Stimulated activated naive B cell treated with anti-CD40 and anti-IgM and Interleukin-4, amounts not matched to agents 10 μg/mL and 1 μg/mL and 100 μg/mL, for 72 hours (primary cell): ENCODE data around the gene SYP.

Experiments used
- ATAC-seq, 2 donors: fragments of 150-1000 bp; cut with Tn5 transposase; replicated peaks; 2 replicates each; pipeline ENCODE4 v1.10.0; 2021; ENCODE audit warnings: moderate library complexity in 1 of 2
- DNase-seq: peaks from one replicate; pipeline ENCODE4 v3.0.0; 2021
- H3K27ac Mint-ChIP-seq: one replicate; pipeline ENCODE4 v1.8.0; 2022; ENCODE audit warnings: mild to moderate bottlenecking, mixed read lengths
- H3K27me3 Mint-ChIP-seq, 2 donors: one replicate each; pipeline ENCODE4 v1.8.0; 2022; ENCODE audit warnings: mixed read lengths in 2 of 2
- H3K36me3 Mint-ChIP-seq, 2 donors: one replicate each; pipeline ENCODE4 v1.8.0; 2022; ENCODE audit warnings: mixed read lengths in 2 of 2, mild to moderate bottlenecking in 1 of 2
- H3K4me1 Mint-ChIP-seq, 2 donors: one replicate each; pipeline ENCODE4 v1.8.0; 2022; ENCODE audit warnings: mixed read lengths in 2 of 2, mild to moderate bottlenecking in 1 of 2
- H3K4me3 Mint-ChIP-seq, 2 donors: one replicate each; pipeline ENCODE4 v1.8.0; 2022; ENCODE audit warnings: mild to moderate bottlenecking in 2 of 2, mixed read lengths in 2 of 2, moderate library complexity in 1 of 2
- H3K9me3 Mint-ChIP-seq, 2 donors: one replicate each; pipeline ENCODE4 v1.8.0; 2022; ENCODE audit warnings: mixed read lengths in 2 of 2, mild to moderate bottlenecking in 1 of 2

SYP gene

GRCh38 chrX:49232525-49232924 lies 32.5 kb upstream of the SYP start:
- DNase-seq, result no peak
- no peaks in the 10 kb centered on the region for H3K27me3 Mint-ChIP-seq
- H3K36me3 Mint-ChIP-seq, result peaks cover 2 to 5% of the 10 kb centered on the region in 2 donors
- H3K9me3 Mint-ChIP-seq, result peaks cover 0 to 3% of the 10 kb centered on the region in 2 donors
- no peak overlapping the region for H3K27ac Mint-ChIP-seq
- no peak overlapping the region for H3K4me3 Mint-ChIP-seq
- no peak for ATAC-seq
- H3K4me1 Mint-ChIP-seq, result peaks cover 22 to 26% of the 10 kb centered on the region in 2 donors

DNA sequence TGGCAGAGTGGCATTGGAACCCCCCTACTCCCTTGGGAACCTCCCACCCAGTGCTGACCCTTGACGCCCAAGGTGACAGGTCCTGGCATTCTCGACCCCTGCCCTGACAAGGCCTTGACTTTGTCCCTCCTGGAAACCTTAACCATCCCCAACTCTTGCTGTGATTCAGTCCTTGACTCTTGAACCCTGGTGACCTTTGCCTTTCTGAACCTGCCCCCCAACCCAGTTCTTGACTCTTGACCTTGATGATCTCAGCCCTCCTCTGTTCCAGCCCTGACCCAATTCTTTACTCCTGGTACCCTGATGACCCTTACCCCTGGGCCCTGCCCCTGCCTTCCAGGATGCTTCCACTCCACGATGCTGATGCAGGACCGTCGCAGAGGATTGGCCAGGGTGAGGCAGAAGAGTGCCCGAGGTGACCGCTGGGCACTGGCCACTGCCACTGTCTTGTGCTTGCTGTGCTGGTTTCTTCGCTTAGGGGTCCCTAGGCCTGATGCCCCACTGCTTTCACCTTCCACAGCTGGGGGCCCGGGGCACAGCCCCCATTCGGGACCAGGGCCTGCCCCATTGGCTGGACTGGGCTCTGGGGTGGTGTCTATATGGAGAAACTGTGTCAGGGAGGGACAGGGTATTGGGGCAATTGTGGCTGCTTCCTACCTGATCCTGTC lies 31.5 kb upstream of the SYP start:
- Mint-ChIP-seq H3K9me3 (peaks cover 0 to 6% of the 10 kb centered on the region in 2 donors), H3K4me3 (peak overlapping the region; percentile 86 to 89), H3K36me3 (peaks cover 0 to 2% of the 10 kb centered on the region in 2 donors), H3K27ac (peak overlapping the region; percentile 97), H3K4me1 (peaks cover 13 to 16% of the 10 kb centered on the region in 2 donors), H3K27me3 (no peaks in the 10 kb centered on the region)
- DNase-seq (no peak), ATAC-seq (no peak)

DNA sequence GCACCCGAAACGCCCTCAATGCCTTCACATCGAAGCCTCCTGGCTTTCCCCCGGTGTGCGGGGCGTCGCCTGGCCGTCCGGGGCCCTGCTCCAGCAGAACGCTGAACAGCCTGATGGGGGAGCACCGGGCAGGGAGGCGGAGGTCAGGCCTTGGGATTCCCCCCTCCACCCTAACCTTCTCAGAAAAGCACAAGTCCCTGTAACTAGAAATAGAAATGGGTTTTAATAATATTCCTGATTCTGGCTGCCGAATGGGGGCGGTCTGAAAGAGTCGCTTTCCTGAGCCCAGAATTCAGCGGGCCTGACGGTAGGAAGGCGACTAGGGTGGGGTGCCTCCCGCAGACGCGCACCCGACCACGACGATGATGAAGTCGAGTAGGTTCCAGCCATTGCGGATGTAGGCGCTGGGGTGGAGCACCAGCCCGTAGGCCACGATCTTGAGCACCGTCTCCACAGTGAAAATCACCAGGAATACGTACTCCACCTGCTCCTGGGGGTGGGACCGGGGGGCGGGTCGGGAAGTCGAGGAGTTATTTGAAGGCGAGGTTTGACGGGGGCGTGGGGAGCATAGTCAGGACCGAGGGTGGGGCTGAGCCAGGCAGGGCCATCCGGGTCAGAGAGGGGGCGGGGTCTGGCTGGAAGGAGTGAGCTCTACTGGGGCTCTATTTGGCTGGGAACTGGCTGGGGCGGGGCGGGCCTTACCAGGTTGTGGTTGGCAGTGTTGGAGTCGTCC lies 30.7 kb upstream of the SYP start:
- Mint-ChIP-seq H3K27ac (peak overlapping the region; percentile 97), H3K27me3 (no peaks in the 10 kb centered on the region), H3K9me3 (peaks cover 0 to 6% of the 10 kb centered on the region in 2 donors), H3K4me3 (peak overlapping the region; percentile 86 to 89), H3K4me1 (peaks cover 13 to 16% of the 10 kb centered on the region in 2 donors), H3K36me3 (peaks cover 0 to 1% of the 10 kb centered on the region in 2 donors)
- DNase-seq, result peak; percentile 61
- peak; percentile 82 to 84 for ATAC-seq

- Mint-ChIP-seq H3K4me1 (peaks cover 10 to 11% of the 10 kb centered on the region in 2 donors), H3K36me3 (peaks cover 0 to 3% of the 10 kb centered on the region in 2 donors), H3K27ac (no peak overlapping the region), H3K27me3 (peaks cover 7 to 15% of the 10 kb centered on the region in 2 donors), H3K9me3 (peaks cover 0 to 6% of the 10 kb centered on the region in 2 donors), H3K4me3 (no peak overlapping the region)
- no peak for ATAC-seq
- DNase-seq, result no peak
Observed at GRCh38 chrX:49228185-49228584, 28.2 kb upstream of the SYP start.

DNA sequence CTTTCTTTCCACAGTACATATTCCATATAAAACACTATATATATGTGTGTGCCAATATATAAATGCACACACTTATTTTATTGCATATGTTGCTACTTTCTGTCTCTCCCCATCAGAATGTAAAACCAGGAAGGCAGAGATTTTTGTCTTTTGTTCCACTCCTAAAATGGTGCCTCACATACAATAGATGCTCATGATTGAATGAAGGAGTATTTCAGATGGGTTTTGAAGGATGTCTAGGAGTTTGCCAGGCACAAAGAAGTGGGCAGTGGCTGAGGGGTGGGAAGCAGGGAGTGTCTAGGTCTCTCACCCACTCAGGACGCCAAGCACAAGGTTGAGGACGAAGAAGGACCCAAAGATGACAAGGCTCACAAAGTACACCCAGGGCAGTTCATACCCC lies 27.7 kb upstream of the SYP start:
- DNase-seq, result no peak
- no peak for ATAC-seq
- Mint-ChIP-seq H3K4me1 (peaks cover 10 to 11% of the 10 kb centered on the region in 2 donors), H3K4me3 (no peak overlapping the region), H3K27ac (peak overlapping the region; percentile 31), H3K36me3 (peaks cover 0 to 3% of the 10 kb centered on the region in 2 donors), H3K27me3 (peaks cover 11 to 20% of the 10 kb centered on the region in 2 donors), H3K9me3 (peaks cover 0 to 10% of the 10 kb centered on the region in 2 donors)

DNA sequence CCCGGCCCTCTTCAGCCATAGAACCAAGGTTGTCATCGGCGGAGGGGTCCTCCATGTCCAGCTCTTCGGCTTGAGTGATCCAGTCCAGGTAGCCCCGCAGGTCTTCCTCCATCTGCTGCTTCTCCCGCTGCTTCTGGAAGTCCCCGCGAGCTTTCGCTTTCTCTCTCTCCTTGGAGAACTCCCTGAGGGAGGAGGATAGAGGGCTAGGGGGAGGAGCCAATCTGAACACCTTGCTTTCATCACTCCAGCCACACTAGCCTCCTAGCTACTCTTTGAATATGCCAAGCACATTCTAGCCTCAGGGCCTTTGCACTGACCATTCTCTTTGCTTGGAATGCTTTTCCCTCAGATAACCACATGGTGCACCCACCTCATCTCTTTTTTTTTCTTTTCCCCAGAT lies 27.0 kb upstream of the SYP start:
- Mint-ChIP-seq H3K27me3 (peaks cover 18 to 25% of the 10 kb centered on the region in 2 donors), H3K9me3 (peaks cover 0 to 13% of the 10 kb centered on the region in 2 donors), H3K36me3 (peaks cover 0 to 3% of the 10 kb centered on the region in 2 donors), H3K4me3 (no peak overlapping the region), H3K4me1 (peaks cover 11 to 16% of the 10 kb centered on the region in 2 donors), H3K27ac (no peak overlapping the region)
- no peak for DNase-seq
- ATAC-seq, result no peak

DNA sequence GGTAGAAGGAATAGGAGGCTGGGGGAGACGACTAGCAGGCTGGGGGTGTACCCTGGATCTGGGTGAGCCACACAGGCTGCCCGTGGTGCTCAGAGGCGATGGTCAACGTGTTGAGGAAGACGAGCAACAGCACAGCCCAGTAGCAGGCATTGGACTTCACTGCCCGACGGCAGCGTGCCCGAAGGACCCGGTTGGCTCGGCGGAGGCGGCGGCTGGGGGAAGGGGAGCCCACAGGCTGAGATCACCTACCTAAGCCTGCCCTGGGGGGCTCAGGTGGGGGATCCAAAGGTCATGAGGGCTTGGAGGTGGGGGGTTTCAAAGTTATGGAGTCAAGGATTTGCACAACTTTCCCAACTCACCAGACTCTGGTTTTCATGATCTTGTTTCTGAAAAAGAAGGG lies 25.9 kb upstream of the SYP start:
- Mint-ChIP-seq H3K27me3 (peaks cover 23 to 30% of the 10 kb centered on the region in 2 donors), H3K9me3 (peaks cover 0 to 13% of the 10 kb centered on the region in 2 donors), H3K36me3 (peaks cover 0 to 3% of the 10 kb centered on the region in 2 donors), H3K4me1 (peaks cover 5 to 9% of the 10 kb centered on the region in 2 donors), H3K4me3 (no peak overlapping the region), H3K27ac (no peak overlapping the region)
- DNase-seq (no peak), ATAC-seq (no peak)

DNA sequence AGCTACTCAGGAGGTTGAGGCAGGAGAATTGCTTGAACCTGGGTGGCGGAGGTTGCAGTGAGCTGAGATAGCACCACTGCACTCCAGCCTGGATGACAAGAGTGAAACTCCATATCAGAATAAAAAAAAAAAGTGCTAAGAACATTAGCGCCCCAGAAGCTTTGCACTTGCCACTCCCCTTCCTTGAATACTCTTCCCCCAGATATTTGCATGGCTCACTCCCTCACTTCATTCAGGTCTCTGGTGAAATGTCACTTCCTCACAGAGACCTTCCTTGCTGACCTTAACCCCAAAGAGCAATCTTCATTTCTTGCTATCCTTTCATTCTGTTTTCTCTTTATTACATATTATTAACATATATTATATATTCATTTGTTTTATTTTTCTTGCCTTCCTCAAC lies 21.9 kb upstream of the SYP start:
- Mint-ChIP-seq H3K27ac (no peak overlapping the region), H3K36me3 (peaks cover 0 to 3% of the 10 kb centered on the region in 2 donors), H3K9me3 (peaks cover 0 to 7% of the 10 kb centered on the region in 2 donors), H3K27me3 (peaks cover 23 to 30% of the 10 kb centered on the region in 2 donors), H3K4me1 (peaks cover 1 to 9% of the 10 kb centered on the region in 2 donors), H3K4me3 (no peak overlapping the region)
- ATAC-seq (peak in 1 of 2 donors; percentile 45), DNase-seq (no peak)

DNA sequence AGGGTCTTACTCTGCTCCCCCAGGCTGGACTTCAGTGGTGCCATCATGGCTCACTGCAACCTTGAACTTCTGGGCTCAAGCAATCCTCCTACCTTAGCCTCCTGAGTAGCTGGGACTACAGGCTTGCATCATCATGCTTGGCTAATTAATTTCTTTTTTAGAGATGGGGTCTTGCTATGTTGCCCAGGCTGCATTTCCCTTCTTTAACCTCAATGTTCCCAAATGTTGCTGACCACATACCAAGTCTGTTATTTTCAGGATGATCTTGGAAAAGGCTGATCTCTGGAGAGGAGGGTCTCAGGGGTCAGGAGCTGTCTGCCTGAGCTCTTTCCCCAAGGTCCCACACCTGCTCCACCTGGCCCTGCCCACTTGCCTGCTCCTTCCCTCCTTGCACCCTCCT lies 20.1 kb upstream of the SYP start:
- Mint-ChIP-seq H3K27ac (no peak overlapping the region), H3K27me3 (peaks cover 23 to 37% of the 10 kb centered on the region in 2 donors), H3K9me3 (peaks cover 0 to 7% of the 10 kb centered on the region in 2 donors), H3K4me3 (no peak overlapping the region), H3K4me1 (peaks cover 1 to 9% of the 10 kb centered on the region in 2 donors), H3K36me3 (peaks cover 0 to under 1% of the 10 kb centered on the region in 2 donors)
- ATAC-seq (no peak), DNase-seq (no peak)

- Mint-ChIP-seq H3K27ac (no peak overlapping the region), H3K27me3 (peaks cover 6 to 7% of the 10 kb centered on the region in 2 donors), H3K36me3 (peaks cover 0 to 2% of the 10 kb centered on the region in 2 donors), H3K4me3 (no peak overlapping the region), H3K9me3 (peaks cover 0 to 8% of the 10 kb centered on the region in 2 donors), H3K4me1 (no peaks in the 10 kb centered on the region)
- ATAC-seq (no peak), DNase-seq (no peak)
Observed at GRCh38 chrX:49214996-49215526, 15.1 kb upstream of the SYP start.

GRCh38 chrX:49214416-49214815 lies 14.4 kb upstream of the SYP start:
- ATAC-seq (no peak), DNase-seq (no peak)
- Mint-ChIP-seq H3K27me3 (peaks cover 6 to 7% of the 10 kb centered on the region in 2 donors), H3K27ac (no peak overlapping the region), H3K9me3 (peaks cover 0 to 8% of the 10 kb centered on the region in 2 donors), H3K4me3 (no peak overlapping the region), H3K4me1 (no peaks in the 10 kb centered on the region), H3K36me3 (peaks cover 0 to 2% of the 10 kb centered on the region in 2 donors)

DNA sequence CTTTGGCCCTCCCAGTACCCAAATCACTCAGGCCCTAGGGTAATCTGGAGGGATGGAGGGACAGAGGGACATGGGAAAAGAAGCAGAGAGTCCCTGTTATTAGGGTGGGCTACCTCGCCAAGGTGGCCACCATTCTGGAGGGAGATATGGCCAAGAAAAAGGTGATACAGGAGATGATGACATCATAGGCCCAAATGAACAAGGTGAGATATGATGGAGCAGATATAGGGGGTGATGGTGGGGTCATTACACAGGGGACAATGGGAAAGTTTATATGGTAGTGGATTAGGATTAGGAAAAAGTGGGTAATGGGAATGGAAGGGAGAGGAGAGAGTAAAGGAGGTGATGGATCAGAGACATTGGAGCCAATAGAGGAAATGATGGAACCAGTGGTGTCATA lies 12.9 kb upstream of the SYP start:
- DNase-seq (no peak), ATAC-seq (no peak)
- H3K4me3 Mint-ChIP-seq, result no peak overlapping the region
- H3K27me3 Mint-ChIP-seq, result peaks cover 6 to 7% of the 10 kb centered on the region in 2 donors
- no peak overlapping the region for H3K27ac Mint-ChIP-seq
- H3K4me1 Mint-ChIP-seq, result peaks cover 0 to 1% of the 10 kb centered on the region in 2 donors
- H3K36me3 Mint-ChIP-seq, result peaks cover 0 to 2% of the 10 kb centered on the region in 2 donors
- H3K9me3 Mint-ChIP-seq, result peaks cover 0 to 8% of the 10 kb centered on the region in 2 donors

DNA sequence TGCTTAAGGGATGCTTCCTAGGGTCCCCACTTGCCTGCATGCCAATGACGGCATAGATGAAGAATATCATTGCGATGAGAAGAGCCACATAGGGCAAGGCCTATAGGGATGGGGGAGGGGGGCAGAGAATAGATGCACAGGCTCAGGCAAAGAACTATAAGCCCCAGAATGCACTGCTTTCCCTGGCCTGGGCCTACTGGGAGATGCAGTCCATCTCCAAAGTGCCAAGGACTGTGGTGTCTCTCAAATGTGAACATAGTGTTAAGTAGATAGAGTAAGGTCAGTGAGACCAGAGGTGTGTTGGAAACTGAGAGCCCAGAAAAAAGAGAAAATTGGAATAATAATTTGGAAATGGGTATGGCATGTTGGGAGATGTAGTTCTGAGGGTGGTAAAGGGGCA lies 12.2 kb upstream of the SYP start:
- ATAC-seq (no peak), DNase-seq (no peak)
- H3K9me3 Mint-ChIP-seq, result peaks cover 0 to 8% of the 10 kb centered on the region in 2 donors
- H3K27me3 Mint-ChIP-seq, result peaks cover 6 to 7% of the 10 kb centered on the region in 2 donors
- H3K4me3 Mint-ChIP-seq, result no peak overlapping the region
- peaks cover 0 to 2% of the 10 kb centered on the region in 2 donors for H3K36me3 Mint-ChIP-seq
- H3K4me1 Mint-ChIP-seq, result peaks cover 0 to 1% of the 10 kb centered on the region in 2 donors
- H3K27ac Mint-ChIP-seq, result no peak overlapping the region

DNA sequence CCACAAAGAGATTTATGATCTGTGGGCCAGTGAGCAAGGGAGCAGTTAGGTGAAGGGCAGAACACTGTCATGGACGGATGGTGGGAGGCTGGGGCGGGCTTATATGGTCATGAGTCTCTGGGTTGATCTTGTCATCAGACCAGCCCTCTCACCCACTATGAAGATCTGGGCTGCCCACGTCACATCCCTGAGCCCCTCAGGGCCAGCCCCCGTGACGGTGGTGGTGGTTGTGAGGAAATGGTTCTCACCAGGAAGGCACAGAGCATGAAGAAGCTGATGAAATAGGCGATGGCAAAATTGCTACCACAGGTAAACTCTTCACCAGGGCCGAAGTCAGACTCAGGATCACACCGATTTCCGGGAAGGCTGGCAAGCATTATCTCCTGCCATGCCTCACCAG lies 11.1 kb upstream of the SYP start:
- Mint-ChIP-seq H3K9me3 (peaks cover 0 to 8% of the 10 kb centered on the region in 2 donors), H3K4me1 (peaks cover 0 to 1% of the 10 kb centered on the region in 2 donors), H3K4me3 (no peak overlapping the region), H3K27me3 (peaks cover 6% of the 10 kb centered on the region in 2 donors), H3K27ac (no peak overlapping the region), H3K36me3 (peaks cover 0 to 2% of the 10 kb centered on the region in 2 donors)
- DNase-seq (no peak), ATAC-seq (no peak)
